GM21423 (cell line): ENCODE measurements around the gene EZH2.

Source experiments
- ATAC-seq: cut with Tn5 transposase; IDR thresholded peaks from one replicate; pipeline ENCODE4 v1.9.1; 2021; ENCODE audit warnings: mild to moderate bottlenecking, moderate library complexity; ENCODE audit not compliant: unreplicated experiment

EZH2 gene

GRCh38 chr7:148884049-148884298 is at the start of gene EZH2:
EZH2 (minus strand) TSS chr7:148884291; CDS start chr7:148847298, 36,993 bp downstream.
- ATAC-seq: peak; percentile 25

DNA sequence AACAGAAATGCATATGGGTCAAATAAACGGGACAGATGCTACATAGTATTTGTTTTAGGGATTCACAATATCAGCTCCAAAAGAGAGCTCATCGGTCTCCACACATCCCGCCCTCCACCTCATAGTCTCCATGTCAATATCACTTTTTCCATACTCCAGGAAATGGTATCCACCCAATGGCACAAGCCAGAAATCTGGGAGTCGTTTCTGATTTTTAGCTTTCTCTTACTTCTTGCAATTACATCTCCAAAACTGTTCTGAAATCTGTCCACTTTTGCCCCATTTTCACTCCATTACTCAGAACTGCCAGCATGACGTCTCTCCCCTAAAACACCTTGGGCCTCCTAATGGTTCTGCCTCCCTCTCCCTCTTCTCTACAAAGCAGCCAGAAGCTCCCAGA is 47.4 kb upstream of the EZH2 start:
- ATAC-seq: no peak

DNA sequence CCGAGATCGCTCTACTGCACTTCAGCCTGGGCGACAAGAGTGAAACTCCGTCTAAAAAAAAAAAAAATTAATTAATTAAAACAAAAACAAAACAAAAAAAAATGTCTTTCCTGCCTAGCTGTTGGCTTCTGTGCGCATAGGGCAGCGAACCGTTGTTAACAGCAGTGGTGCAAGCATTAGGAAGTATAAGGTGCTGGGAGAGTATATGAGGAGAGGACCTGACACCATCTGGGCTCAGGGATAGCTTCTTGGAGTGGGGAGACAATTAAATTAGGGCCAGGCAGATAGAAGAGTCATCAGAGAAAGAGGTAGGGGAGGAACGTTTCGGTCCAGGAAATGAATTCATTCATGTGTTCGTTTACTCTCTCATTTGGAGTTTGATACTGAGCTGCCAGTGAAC is 46.2 kb upstream of the EZH2 start:
- no peak for ATAC-seq

DNA sequence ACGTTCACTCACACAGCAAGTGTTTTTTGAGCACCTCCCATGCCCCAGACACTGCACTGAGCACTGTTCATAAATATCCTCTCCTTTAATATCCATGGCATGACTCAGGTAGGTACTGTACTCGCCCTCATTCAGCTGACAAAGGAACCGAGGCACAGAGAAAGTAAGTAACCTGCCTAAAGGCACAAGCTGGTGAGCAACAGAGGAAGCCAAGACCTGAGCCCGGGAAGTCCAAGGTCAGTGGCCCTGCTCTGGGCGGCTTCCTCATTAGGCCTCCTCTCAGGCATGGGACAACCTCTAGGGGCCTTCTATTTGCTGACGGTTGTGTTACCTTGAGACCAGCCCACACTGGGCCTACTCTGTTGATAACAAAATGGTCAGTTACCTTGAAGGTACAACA is 45.1 kb upstream of the EZH2 start:
- ATAC-seq: no peak

GRCh38 chr7:148927123-148928045 is 43.3 kb upstream of the EZH2 start:
- no peak for ATAC-seq

GRCh38 chr7:148925836-148926235 is 41.7 kb upstream of the EZH2 start:
- ATAC-seq: no peak

- ATAC-seq: no peak
These were observed 39.9 kb upstream of the EZH2 start for GRCh38 chr7:148924011-148924410.

- ATAC-seq: no peak
These were observed 37.7 kb upstream of the EZH2 start for GRCh38 chr7:148921806-148922205.

- ATAC-seq: no peak
These were observed 37.1 kb upstream of the EZH2 start for GRCh38 chr7:148921189-148921588.

DNA sequence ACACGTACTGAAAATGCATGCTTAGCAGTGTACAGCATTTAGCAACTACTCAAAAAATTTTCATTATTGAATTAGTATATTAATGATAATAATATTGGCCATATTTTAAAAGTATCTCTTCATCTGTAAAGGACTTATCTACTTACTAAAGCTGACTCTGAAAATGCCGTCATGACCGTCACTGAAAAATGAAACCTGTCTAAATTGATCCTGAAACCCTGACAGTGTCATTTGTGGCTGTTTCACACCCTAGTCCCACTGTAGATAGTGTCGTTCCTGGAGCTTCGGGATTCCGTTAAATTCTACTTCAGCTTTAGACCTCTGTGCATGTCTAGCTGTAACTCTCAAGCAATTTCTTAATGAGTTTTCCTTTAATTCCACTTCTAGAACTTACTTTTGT is 35.8 kb upstream of the EZH2 start:
- no peak for ATAC-seq

DNA sequence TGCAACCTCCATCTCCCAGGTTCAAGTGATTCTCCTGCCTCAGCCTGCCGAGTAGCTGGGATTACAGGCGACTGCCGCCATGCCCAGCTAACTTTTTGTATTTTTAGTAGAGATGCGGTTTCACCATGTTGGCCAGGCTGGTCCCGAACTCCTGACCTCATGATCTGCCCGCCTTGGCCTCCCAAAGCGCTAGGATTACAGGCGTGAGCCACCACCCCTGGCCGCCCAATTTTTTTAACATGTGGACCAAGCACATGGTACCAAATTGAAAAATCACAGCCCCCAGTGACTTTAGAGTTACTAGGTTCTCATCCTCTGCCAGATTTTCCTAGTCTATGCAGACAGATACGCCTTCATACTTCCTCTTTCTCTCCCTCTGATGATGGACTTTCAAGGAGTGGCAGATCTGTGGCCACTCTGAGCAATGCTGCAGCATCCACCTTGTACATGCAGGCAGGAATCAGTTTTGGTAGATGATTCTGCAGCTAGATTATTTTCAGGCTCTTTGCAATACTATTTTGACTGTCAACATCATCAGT is 34.0 kb upstream of the EZH2 start:
- ATAC-seq: no peak

GRCh38 chr7:148916186-148916585 is 32.1 kb upstream of the EZH2 start:
- ATAC-seq: no peak

- no peak for ATAC-seq
These were observed 31.1 kb upstream of the EZH2 start for GRCh38 chr7:148915211-148915610.

DNA sequence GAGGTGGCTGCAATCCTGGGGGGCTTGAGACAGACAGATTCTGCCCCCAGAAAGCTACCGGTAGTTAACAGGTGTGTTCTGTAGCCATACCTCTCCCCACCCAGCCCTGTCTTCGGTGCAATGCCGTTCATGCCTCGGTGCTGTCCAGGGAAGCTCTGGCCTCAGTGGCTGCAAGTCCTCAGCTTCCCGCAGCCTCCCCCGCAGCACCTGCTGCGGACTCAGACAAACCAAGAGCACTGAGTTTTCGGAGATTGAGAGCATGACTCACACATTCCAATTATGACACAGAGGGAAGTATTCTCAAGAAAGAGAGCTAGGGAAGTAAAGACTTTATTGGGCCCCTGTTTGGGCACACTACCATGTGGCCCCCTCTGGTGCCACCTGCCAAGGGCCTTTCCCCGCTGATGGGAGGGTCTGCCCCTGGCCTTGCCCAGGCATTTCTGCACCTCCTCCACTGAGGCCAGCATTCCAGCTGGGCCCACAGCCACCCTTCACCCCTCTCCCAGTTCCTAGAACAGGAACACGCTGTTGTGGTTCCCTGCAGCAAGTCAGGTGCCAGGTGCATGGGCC is 30.2 kb upstream of the EZH2 start:
- peak; percentile 52 for ATAC-seq

DNA sequence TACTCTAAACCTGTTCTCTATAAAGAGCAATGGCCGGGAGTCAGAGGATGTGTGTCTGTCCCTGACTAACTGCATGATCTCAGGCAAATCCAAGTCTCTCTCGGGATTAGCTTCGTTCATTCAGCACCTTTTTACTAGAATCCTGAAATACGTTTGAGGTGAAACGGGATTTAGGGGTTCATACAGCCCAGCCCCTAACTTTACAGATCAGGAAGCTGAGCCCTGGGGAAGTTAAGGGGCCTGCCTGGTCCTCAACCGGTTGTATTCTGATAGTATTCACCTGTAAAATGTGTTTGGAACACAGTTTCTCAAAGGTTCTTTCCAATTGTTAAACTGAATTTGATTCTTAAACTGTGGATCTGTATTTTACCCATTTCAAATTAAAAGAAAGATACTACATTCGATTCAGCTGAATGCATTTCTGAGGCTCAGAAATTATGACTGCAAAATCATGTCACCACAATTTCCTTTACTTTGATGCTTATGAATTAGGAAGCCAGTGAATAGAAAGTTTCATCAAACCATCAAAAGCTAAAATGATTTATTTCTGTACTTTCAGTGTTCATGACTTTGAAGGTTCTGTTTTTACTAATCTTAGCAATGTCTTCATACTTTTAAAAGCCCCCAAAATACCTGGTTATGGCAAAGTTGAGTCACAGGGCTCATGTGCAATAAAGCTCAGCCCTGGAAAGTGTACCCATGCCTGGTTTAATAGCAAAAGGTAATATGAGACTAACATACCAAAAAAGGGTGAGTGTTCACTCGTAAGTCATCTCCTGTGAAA is 28.9 kb upstream of the EZH2 start:
- peak; percentile 42 for ATAC-seq

DNA sequence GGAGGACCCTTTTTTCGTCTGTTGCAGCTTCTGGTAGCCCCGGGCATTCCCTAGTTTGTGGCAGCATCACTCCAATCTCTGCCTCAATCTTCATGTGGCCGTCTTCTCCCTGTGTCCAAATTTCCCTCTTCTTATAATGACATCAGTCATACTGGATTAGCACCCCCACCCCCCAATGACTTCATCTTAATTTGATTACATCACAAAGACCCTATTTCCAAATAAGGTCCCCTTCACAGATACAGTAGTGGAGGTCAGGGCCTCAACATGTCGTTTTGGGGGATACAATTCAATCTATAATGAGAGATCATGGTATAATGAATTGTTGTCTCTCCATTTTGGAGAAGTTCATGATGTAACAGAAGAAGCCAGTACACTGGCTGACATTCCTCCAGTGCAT is 28.1 kb upstream of the EZH2 start:
- no peak for ATAC-seq

DNA sequence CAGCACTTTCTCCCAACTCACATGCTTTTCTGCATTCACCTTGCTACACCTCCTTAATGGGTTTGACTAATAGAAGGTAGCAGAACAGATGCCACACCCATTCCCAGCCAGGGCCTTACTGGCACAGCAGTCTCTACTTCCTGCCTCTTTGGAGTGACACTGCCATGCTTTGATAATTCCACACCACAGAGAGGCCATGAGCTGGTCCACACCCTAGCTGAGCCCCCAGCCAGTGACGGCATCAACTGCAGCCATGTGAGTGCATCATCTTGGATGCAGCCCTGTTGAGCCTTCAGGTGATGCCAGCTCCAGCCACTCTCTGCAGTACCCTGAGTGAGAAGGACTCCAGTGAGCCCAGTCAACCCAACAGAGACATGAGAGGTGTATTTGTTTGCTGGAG is 27.5 kb upstream of the EZH2 start:
- no peak for ATAC-seq

DNA sequence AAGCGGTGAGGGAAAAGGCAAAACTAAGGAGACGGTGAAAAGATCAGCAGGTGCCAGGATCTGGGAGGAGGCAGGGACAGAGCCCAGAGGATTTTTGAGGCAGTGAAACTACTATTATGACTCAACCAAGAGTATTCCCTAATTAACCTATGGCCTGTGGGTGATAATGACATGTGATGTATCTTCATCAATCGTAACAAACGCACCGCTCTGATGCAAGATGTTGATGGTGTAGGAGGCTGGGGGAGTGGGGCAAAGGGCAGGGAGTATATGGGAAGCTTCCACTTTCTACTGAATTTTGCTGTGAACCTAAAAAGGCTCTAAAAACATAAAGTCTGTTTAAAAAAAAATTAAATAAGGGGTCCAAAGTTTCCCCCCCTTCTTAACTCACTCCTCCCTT is 25.5 kb upstream of the EZH2 start:
- ATAC-seq: no peak

- ATAC-seq: no peak
These were observed 22.8 kb upstream of the EZH2 start for GRCh38 chr7:148906707-148907498.

GRCh38 chr7:148905093-148905666 is 21.1 kb upstream of the EZH2 start:
- no peak for ATAC-seq

DNA sequence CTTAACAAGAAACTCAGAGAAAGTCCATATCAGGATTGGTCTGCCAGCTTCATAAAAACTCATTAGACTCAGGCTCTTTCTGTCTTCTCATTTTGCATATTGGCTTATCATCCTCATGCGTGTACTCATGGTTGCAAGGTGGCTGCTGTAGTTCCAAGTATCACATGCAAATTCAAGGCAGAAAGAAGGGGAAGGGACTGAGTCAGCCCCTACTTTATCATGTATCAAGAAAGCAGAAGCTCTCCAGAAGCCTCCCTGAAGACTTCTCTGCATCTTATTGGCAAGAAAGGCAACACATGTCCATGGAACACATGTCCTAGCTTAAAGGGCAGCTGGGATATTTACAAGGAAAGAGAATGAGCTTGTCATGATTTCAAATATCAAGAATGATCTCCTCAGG is 19.4 kb upstream of the EZH2 start:
- no peak for ATAC-seq
